GM19351 (cell line): Measurements from ENCODE around the gene LGSN.
"Not testable (repeated sequence)": the region's sequence is repeated elsewhere in the genome, so short reads cannot be mapped to it uniquely, and the experiment has no call there.

ENCODE experiments used
- ATAC-seq: cut with Tn5 transposase; IDR thresholded peaks from one replicate; pipeline ENCODE4 v1.9.1; 2021; ENCODE audit warnings: mild to moderate bottlenecking, moderate library complexity; ENCODE audit not compliant: unreplicated experiment

LGSN gene

GRCh38 chr6:63319939-63320338 is at the start of gene LGSN:
Gene LGSN, minus strand, starts transcription at chr6:63319983. Its CDS starts 40 bp downstream, at chr6:63319943.
- no peak for ATAC-seq

GRCh38 chr6:63368347-63368746 is 48.6 kb upstream of the LGSN start:
- ATAC-seq = no peak

GRCh38 chr6:63362500-63363120 is 42.8 kb upstream of the LGSN start:
- not testable (repeated sequence) for ATAC-seq

GRCh38 chr6:63357384-63357783 is 37.6 kb upstream of the LGSN start:
- not testable (repeated sequence) for ATAC-seq

GRCh38 chr6:63355632-63356031 is 35.8 kb upstream of the LGSN start:
- ATAC-seq = no peak

GRCh38 chr6:63353286-63353630 is 33.5 kb upstream of the LGSN start:
- ATAC-seq = peak; percentile 4

GRCh38 chr6:63352544-63353285 is 32.9 kb upstream of the LGSN start:
- peak; percentile 90 for ATAC-seq

- peak; percentile 24 for ATAC-seq
Observed at GRCh38 chr6:63352069-63352543, 32.3 kb upstream of the LGSN start.

- no peak for ATAC-seq
Observed at GRCh38 chr6:63349401-63349800, 29.6 kb upstream of the LGSN start.

GRCh38 chr6:63348836-63349235 is 29.1 kb upstream of the LGSN start:
- no peak for ATAC-seq

- ATAC-seq = peak; percentile 34
Observed at GRCh38 chr6:63347599-63347998, 27.8 kb upstream of the LGSN start.

- ATAC-seq = no peak
Observed at GRCh38 chr6:63346217-63346835, 26.5 kb upstream of the LGSN start.

- ATAC-seq = no peak
Observed at GRCh38 chr6:63340351-63340750, 20.6 kb upstream of the LGSN start.

GRCh38 chr6:63334652-63335051 is 14.9 kb upstream of the LGSN start:
- not testable (repeated sequence) for ATAC-seq

GRCh38 chr6:63333440-63333839 is 13.7 kb upstream of the LGSN start:
- no peak for ATAC-seq

- not testable (repeated sequence) for ATAC-seq
Observed at GRCh38 chr6:63326630-63327029, 6.8 kb upstream of the LGSN start.

- ATAC-seq = no peak
Observed at GRCh38 chr6:63322981-63323380, 3.2 kb upstream of the LGSN start.

- ATAC-seq = no peak
Observed at GRCh38 chr6:63321821-63322220, 2.0 kb upstream of the LGSN start.

- no peak for ATAC-seq
Observed at GRCh38 chr6:63317641-63318040, 2.1 kb downstream of the LGSN start.

- ATAC-seq = no peak
Observed at GRCh38 chr6:63316113-63316512, 3.7 kb downstream of the LGSN start.

GRCh38 chr6:63313111-63313510 is 6.7 kb downstream of the LGSN start:
- ATAC-seq = no peak
